Sigmoid colon (tissue), 7 donors: ENCODE results near the gene CCDC7. TPM values are rescaled to one million over a fixed set of nuclear protein-coding genes. Genes with fewer than 3 reads are reported as not detected.

Experiments used
- DNase-seq: peaks from one replicate; pipeline ENCODE4 v3.0.0-alpha.2; 2019
- H3K27ac ChIP-seq, 4 donors: fragments of 200-600 bp; sonication (generic); one replicate each; pipeline ENCODE4 v1.5.1; 2016 to 2019; ENCODE audit warnings: mild to moderate bottlenecking in 1 of 4
- H3K27me3 ChIP-seq, 3 donors: fragments of 200-600 bp; sonication (generic); one replicate each; pipeline ENCODE4 v1.5.1; 2019; ENCODE audit warnings: mild to moderate bottlenecking in 1 of 3
- H3K36me3 ChIP-seq, 4 donors: fragments of 200-600 bp; sonication (generic); one replicate each; pipeline ENCODE4 v1.5.1; 2016 to 2019
- H3K4me1 ChIP-seq, 4 donors: fragments of 200-600 bp; sonication (generic); one replicate each; pipeline ENCODE4 v1.5.1; 2017 to 2019
- H3K4me3 ChIP-seq, 4 donors: fragments of 200-600 bp; sonication (generic); one replicate each; pipeline ENCODE4 v1.5.1; 2017 to 2019; ENCODE audit warnings: mild to moderate bottlenecking in 2 of 4, moderate library complexity in 1 of 4
- H3K9me3 ChIP-seq, 4 donors: fragments of 200-600 bp in 3 of 4; sonication (generic) in 3 of 4; one replicate each; pipeline versions ENCODE4 v1.5.1 to v1.6.1; 2013 to 2019
- CTCF ChIP-seq, 4 experiments: fragments of 450-650 bp in 3 of 4; fragments of 200-600 bp in 1 of 4; IDR thresholded peaks; one replicate each; pipeline ENCODE4 v1.5.1; 2016 to 2019; ENCODE audit warnings: antibody characterized with exemption in 4 of 4, mild to moderate bottlenecking in 3 of 4, moderate library complexity in 2 of 4
- EP300 ChIP-seq, 4 donors: sonication (generic); formaldehyde crosslinking; IDR thresholded peaks; one replicate each; pipeline ENCODE4 v1.6.1; 2017; ENCODE audit warnings: antibody characterized with exemption in 4 of 4
- POLR2A ChIP-seq, 2 donors: fragments of 450-650 bp; IDR thresholded peaks; one replicate each; pipeline ENCODE4 v1.6.1; 2016; ENCODE audit warnings: antibody characterized with exemption in 2 of 2, mild to moderate bottlenecking in 2 of 2, moderate library complexity in 2 of 2
- POLR2AphosphoS5 ChIP-seq, 4 donors: sonication (generic); formaldehyde crosslinking; IDR thresholded peaks; one replicate each; pipeline ENCODE4 v1.6.1; 2017; ENCODE audit warnings: antibody characterized with exemption in 4 of 4
- whole genome bisulfite sequencing, 2 donors: extraction: QIAGEN DNeasy Blood & Tissue Kit; methylation state at CpG; one replicate each; pipeline ENCODE4 v1.1.7; 2013; 5-methylcytosine and 5-hydroxymethylcytosine counted together
- intact Hi-C: fragments of 100-400 bp; cut with DNase I; formaldehyde crosslinking; loops from one replicate; pipeline ENCODE4 v1.15.1; 2023
- polyA plus RNA-seq, 3 donors: library from polyadenylated mRNA; stranded (reverse); fragments of 200-250 nt; gene quantifications; one replicate each; pipeline ENCODE4 v1.2.3, GENCODE V29; 2013
- total RNA-seq, 4 donors: library from RNA; depleted of rRNA; stranded (reverse); fragments of >200 nt; gene quantifications; one replicate each; pipeline ENCODE4 v1.1.0, GENCODE V29; 2016
- donor health status: healthy with polysubstance abuse.
- donor health status: Bipolar disorder and iron deficiency.
- donor health status: healthy.

CCDC7 gene
- total and polyA plus RNA-seq, 7 donors = 0.46 to 84.9 (median 42.9) TPM

DNA sequence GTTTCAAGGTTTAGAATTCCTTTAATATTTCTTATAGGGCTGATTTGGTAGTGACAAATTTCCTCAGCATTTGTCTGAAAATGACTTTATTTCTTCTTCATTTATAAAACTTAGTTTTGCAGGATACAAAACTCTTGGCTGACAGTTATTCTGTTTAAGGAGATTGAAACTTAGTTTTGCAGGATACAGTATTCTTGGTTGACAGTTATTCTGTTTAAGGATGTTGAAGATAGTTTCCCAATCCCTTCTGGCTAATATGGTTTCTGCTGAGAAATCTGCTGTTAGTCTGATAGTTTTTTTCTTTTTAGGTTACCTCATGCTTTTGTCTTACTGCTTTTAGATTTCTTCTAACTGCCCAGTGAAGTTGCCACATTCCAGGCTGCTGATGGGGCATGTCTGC lies 325.3 kb downstream of the CCDC7 start:
- no peaks in the 10 kb centered on the region for H3K36me3 ChIP-seq
- no peaks in the 10 kb centered on the region for H3K4me1 ChIP-seq
- peaks cover 7 to 16% (median 11%) of the 10 kb centered on the region in 4 donors for H3K9me3 ChIP-seq
- no peaks in the 10 kb centered on the region for H3K27me3 ChIP-seq
- intact Hi-C loops = no loop called here
- TF ChIP-seq POLR2AphosphoS5 (IDR thresholded peaks at IDR 0.05) (no peak), POLR2A (IDR thresholded peaks at IDR 0.05) (no peak), CTCF (IDR thresholded peaks at IDR 0.05) (no peak), EP300 (IDR thresholded peaks at IDR 0.05) (no peak)
- H3K27ac ChIP-seq = no peak overlapping the region
- no peak for DNase-seq
- H3K4me3 ChIP-seq = no peak overlapping the region

DNA sequence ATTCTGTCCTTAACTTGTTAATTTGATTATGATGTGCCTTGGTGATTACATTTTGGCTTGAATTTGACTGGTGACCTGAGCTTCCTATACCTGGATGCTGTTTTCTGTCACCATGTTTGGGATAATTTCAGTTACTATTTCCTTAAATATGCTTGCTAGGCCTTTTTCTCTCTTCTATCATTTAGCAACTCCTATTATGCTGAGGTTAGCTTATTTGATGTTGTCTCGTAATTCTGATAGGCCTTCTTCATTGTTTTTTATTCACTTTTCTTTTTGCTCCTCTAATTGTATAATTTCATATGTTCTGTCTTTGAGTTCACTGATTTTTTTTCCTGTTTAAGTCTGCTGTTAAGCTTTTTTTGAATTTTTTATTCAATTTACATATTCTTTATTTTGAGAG lies 327.2 kb downstream of the CCDC7 start:
- Histone ChIP-seq H3K27me3 (no peaks in the 10 kb centered on the region), H3K4me1 (no peaks in the 10 kb centered on the region), H3K36me3 (no peaks in the 10 kb centered on the region), H3K27ac (no peak overlapping the region), H3K4me3 (no peak overlapping the region), H3K9me3 (peaks cover 7 to 16% (median 11%) of the 10 kb centered on the region in 4 donors)
- WGBS, 2 donors = 86 to 96% methylated on average over 1 of the region's 1 CpG
- DNase-seq = no peak
- intact Hi-C loops = no loop called here
- TF ChIP-seq POLR2A (IDR thresholded peaks at IDR 0.05) (no peak), CTCF (IDR thresholded peaks at IDR 0.05) (no peak), EP300 (IDR thresholded peaks at IDR 0.05) (no peak), POLR2AphosphoS5 (IDR thresholded peaks at IDR 0.05) (no peak)

GRCh38 chr10:32786968-32787367 lies 341.0 kb downstream of the CCDC7 start:
- Histone ChIP-seq H3K36me3 (no peaks in the 10 kb centered on the region), H3K27me3 (no peaks in the 10 kb centered on the region), H3K4me1 (no peaks in the 10 kb centered on the region), H3K4me3 (no peak overlapping the region), H3K27ac (no peak overlapping the region), H3K9me3 (peaks cover 0 to 5% (median 0%) of the 10 kb centered on the region in 4 donors)
- intact Hi-C loops = no loop called here
- no peak for DNase-seq
- 90 to 94% methylated on average over 4 of the region's 4 CpGs for WGBS, 2 donors
- TF ChIP-seq EP300 (IDR thresholded peaks at IDR 0.05) = no peak
- no peak for TF ChIP-seq POLR2AphosphoS5 (IDR thresholded peaks at IDR 0.05)
- TF ChIP-seq CTCF (IDR thresholded peaks at IDR 0.05) = no peak
- TF ChIP-seq POLR2A (IDR thresholded peaks at IDR 0.05) = no peak

DNA sequence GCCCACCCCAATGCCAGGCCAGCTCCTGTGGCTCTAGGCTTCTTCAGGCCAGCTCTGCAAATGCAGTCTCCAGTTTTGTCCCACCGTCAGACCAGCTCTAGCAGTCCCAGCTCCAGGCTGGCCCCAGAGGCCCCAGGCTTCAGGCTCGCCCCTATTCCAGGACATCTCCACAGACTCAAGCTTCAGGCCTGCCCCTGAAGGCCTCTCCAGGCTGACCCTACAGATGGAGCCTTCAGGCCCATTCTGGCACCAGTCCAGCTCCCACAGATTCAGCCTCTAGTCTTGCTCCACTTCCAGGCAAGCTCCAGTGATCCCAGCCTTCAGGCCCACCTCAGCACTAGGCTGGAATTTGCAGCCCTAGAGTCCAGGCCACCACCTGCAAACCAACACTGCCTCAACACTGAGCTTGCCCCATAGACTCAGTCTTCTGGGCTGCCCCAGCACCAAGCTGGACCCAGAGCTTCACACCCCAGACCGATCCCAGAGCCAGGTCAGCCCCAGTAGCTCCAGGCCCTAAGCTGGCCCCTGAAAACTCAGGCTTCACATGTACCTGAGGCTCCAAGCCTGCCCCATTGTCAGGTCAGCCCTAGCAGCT lies 341.8 kb downstream of the CCDC7 start:
- Histone ChIP-seq H3K27ac (no peak overlapping the region), H3K9me3 (peaks cover 0 to 5% (median 0%) of the 10 kb centered on the region in 4 donors), H3K27me3 (no peaks in the 10 kb centered on the region), H3K36me3 (no peaks in the 10 kb centered on the region), H3K4me3 (no peak overlapping the region), H3K4me1 (no peaks in the 10 kb centered on the region)
- DNase-seq = no peak
- intact Hi-C loops = no loop called here
- TF ChIP-seq POLR2A (IDR thresholded peaks at IDR 0.05) = no peak
- no peak for TF ChIP-seq EP300 (IDR thresholded peaks at IDR 0.05)
- TF ChIP-seq CTCF (IDR thresholded peaks at IDR 0.05) = no peak
- TF ChIP-seq POLR2AphosphoS5 (IDR thresholded peaks at IDR 0.05) = no peak
- 93 to 95% methylated on average over 3 of the region's 3 CpGs for WGBS, 2 donors

GRCh38 chr10:32788359-32788758 lies 342.4 kb downstream of the CCDC7 start:
- H3K4me1 ChIP-seq = no peaks in the 10 kb centered on the region
- TF ChIP-seq CTCF (IDR thresholded peaks at IDR 0.05) (no peak), POLR2A (IDR thresholded peaks at IDR 0.05) (no peak), POLR2AphosphoS5 (IDR thresholded peaks at IDR 0.05) (no peak), EP300 (IDR thresholded peaks at IDR 0.05) (no peak)
- no peak overlapping the region for H3K4me3 ChIP-seq
- H3K27ac ChIP-seq = no peak overlapping the region
- no peak for DNase-seq
- H3K27me3 ChIP-seq = no peaks in the 10 kb centered on the region
- no peaks in the 10 kb centered on the region for H3K36me3 ChIP-seq
- intact Hi-C loops = no loop called here
- peaks cover 0 to 5% (median 0%) of the 10 kb centered on the region in 4 donors for H3K9me3 ChIP-seq
